HepG2 (cell line): ENCODE measurements around the gene MOB3C.

Experiments
- CBX2 ChIP-seq, 2 experiments: fragments of 200-600 bp in 1 of 2; sonication (generic); formaldehyde crosslinking in 1 of 2; IDR thresholded peaks; 2 replicates each; pipeline versions ENCODE4 v1.7.0 to v1.8.1; 2018 to 2022; ENCODE audit warnings: low read depth in 2 of 2, low read length in 1 of 2, mild to moderate bottlenecking in 1 of 2, missing genetic modification reagents in 1 of 2
- CEBPB ChIP-seq: IDR thresholded peaks from 2 replicates; pipeline ENCODE4 v1.6.1; 2011; ENCODE audit warnings: low read depth, low read length, improper control_type of control experiment, borderline replicate concordance
- HCFC1 ChIP-seq: fragments of 150-350 bp; IDR thresholded peaks from 2 replicates; pipeline ENCODE4 v1.6.1; 2014; ENCODE audit warnings: low read depth, low read length
- HNRNPL ChIP-seq: fragments of 200-400 bp; formaldehyde crosslinking; IDR thresholded peaks from 2 replicates; pipeline ENCODE4 v1.6.1; 2017; ENCODE audit warnings: mild to moderate bottlenecking, low read depth, low read length
- MEIS1 ChIP-seq: sonication (generic); formaldehyde crosslinking; IDR thresholded peaks from 2 replicates; pipeline ENCODE4 v1.9.0; 2021; ENCODE audit warnings: mild to moderate bottlenecking, missing genetic modification reagents, moderate library complexity, borderline replicate concordance
- NFE2L1 ChIP-seq: sonication (generic); formaldehyde crosslinking; IDR thresholded peaks from 2 replicates; pipeline ENCODE4 v1.4.0; 2020; ENCODE audit warnings: missing genetic modification reagents, mild to moderate bottlenecking, borderline replicate concordance
- NFYB ChIP-seq: sonication (generic); formaldehyde crosslinking; IDR thresholded peaks from 2 replicates; pipeline ENCODE4 v1.4.0; 2020; ENCODE audit warnings: missing genetic modification reagents
- SNAPC4 ChIP-seq: sonication (generic); formaldehyde crosslinking; IDR thresholded peaks from 2 replicates; pipeline ENCODE4 v1.4.0; 2020; ENCODE audit warnings: mild to moderate bottlenecking, missing genetic modification reagents
- ZNF484 ChIP-seq: sonication (generic); formaldehyde crosslinking; IDR thresholded peaks from 2 replicates; pipeline ENCODE4 v1.5.1; 2020; ENCODE audit warnings: mild to moderate bottlenecking, low read depth, missing genetic modification reagents, borderline replicate concordance

GRCh38 chr1:46618754-46619415 lies 2.3 kb upstream of the MOB3C start:
- TF ChIP-seq HNRNPL: no peak
- TF ChIP-seq CBX2 (IDR thresholded peaks at IDR 0.05; ENCODE audit: low read depth, low read length): no peak
- no peak for TF ChIP-seq CBX2 (CRISPR knock-in tag; IDR thresholded peaks at IDR 0.05; ENCODE audit: low read depth)
- TF ChIP-seq CEBPB: no peak
- no peak for TF ChIP-seq HCFC1
- no peak for TF ChIP-seq NFE2L1 (CRISPR knock-in tag)
- TF ChIP-seq NFYB: no peak
- no peak for TF ChIP-seq ZNF484 (CRISPR knock-in tag)
- no peak for TF ChIP-seq SNAPC4 (CRISPR knock-in tag)
- TF ChIP-seq MEIS1 (CRISPR knock-in tag): no peak
